Measurements from ENCODE around the gene C1RL.

DNA sequence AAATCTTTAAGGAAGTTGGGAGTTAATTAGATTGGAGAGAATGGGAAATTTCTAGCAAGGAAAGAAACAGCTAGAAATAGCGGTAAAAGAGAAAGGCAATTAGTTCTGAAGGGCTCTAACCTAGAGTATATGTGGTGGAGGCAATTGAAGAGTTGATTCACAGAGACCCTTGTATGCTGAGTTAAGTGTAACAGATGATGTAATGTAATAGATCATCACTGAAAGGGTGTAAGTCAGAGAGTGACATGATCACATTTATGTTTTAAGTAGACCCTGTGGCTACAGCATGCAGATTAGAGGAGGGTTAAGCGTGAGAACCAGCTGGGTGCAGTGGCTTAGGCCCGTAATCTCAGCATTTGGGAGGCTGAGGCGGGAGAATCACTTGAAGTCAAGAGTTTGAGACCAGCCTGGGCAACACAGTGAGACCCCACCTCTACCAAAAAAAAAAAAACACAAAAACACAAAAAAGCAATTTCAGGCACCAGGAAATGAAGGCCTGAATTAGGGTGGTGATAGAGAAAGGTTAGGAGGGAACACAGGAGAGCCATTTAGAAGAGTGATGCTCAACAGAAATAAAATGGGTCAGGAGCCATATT is 16.7 kb upstream of the C1RL start:
- TF ChIP-seq, protein P1, sequence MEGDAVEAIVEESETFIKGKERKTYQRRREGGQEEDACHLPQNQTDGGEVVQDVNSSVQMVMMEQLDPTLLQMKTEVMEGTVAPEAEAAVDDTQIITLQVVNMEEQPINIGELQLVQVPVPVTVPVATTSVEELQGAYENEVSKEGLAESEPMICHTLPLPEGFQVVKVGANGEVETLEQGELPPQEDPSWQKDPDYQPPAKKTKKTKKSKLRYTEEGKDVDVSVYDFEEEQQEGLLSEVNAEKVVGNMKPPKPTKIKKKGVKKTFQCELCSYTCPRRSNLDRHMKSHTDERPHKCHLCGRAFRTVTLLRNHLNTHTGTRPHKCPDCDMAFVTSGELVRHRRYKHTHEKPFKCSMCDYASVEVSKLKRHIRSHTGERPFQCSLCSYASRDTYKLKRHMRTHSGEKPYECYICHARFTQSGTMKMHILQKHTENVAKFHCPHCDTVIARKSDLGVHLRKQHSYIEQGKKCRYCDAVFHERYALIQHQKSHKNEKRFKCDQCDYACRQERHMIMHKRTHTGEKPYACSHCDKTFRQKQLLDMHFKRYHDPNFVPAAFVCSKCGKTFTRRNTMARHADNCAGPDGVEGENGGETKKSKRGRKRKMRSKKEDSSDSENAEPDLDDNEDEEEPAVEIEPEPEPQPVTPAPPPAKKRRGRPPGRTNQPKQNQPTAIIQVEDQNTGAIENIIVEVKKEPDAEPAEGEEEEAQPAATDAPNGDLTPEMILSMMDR (IDR thresholded peaks at IDR 0.05; ENCODE audit: poor library complexity) = no peak
- TF ChIP-seq EZH2 (IDR thresholded peaks at IDR 0.05; ENCODE audit: borderline replicate concordance) (no peak), EZH2phosphoT487 (IDR thresholded peaks at IDR 0.05; ENCODE audit: low read depth, severe bottlenecking, unreplicated experiment) (no peak)

Measured in hepatocyte (in vitro differentiated cells).